Esophagus muscularis mucosa (tissue), 4 donors: ENCODE measurements around the gene ASPSCR1. TPM values are rescaled to one million over a fixed set of nuclear protein-coding genes. Genes with fewer than 3 reads are reported as not detected.

Source experiments
- DNase-seq: peaks from one replicate; pipeline ENCODE4 v3.0.0-alpha.2; 2017; ENCODE audit errors: extremely low spot score
- H3K27ac ChIP-seq, 4 donors: fragments of 200-600 bp; sonication (generic); replicated peaks in 1 of 4; 1 replicate in 3 of 4; 2 replicates in 1 of 4; pipeline ENCODE4 v1.5.1; 2016 to 2019; ENCODE audit warnings: mild to moderate bottlenecking in 1 of 4
- H3K27me3 ChIP-seq, 4 donors: fragments of 200-600 bp; sonication (generic); one replicate each; pipeline versions ENCODE4 v1.5.1 to v1.6.0; 2016 to 2019
- H3K36me3 ChIP-seq, 4 donors: fragments of 200-600 bp; sonication (generic); one replicate each; pipeline ENCODE4 v1.5.1; 2016 to 2019
- H3K4me1 ChIP-seq, 4 donors: fragments of 200-600 bp; sonication (generic); one replicate each; pipeline ENCODE4 v1.5.1; 2016 to 2019
- H3K4me3 ChIP-seq, 4 donors: fragments of 200-600 bp; sonication (generic); 1 replicate in 2 of 4; 2 replicates in 2 of 4; pipeline ENCODE4 v1.5.1; 2016 to 2019; ENCODE audit warnings: mild to moderate bottlenecking in 4 of 4, moderate library complexity in 1 of 4
- H3K9me3 ChIP-seq, 4 donors: fragments of 200-600 bp; sonication (generic); 1 replicate in 3 of 4; 2 replicates in 1 of 4; pipeline ENCODE4 v1.5.1; 2016 to 2019
- CTCF ChIP-seq, 3 experiments: fragments of 200-600 bp in 2 of 3; fragments of 450-650 bp in 1 of 3; sonication (generic) in 2 of 3; IDR thresholded peaks; one replicate each; pipeline ENCODE4 v1.5.1; 2017 to 2019; ENCODE audit warnings: antibody characterized with exemption in 3 of 3, mild to moderate bottlenecking in 2 of 3, moderate library complexity in 1 of 3
- EP300 ChIP-seq: sonication (generic); formaldehyde crosslinking; IDR thresholded peaks from one replicate; pipeline ENCODE4 v1.6.1; 2017; ENCODE audit warnings: antibody characterized with exemption
- POLR2A ChIP-seq: fragments of 450-650 bp; IDR thresholded peaks from one replicate; pipeline ENCODE4 v1.6.1; 2017; ENCODE audit warnings: antibody characterized with exemption, moderate library complexity, mild to moderate bottlenecking, low read depth
- POLR2AphosphoS5 ChIP-seq, 2 donors: sonication (generic); formaldehyde crosslinking; IDR thresholded peaks; one replicate each; pipeline ENCODE4 v1.6.1; 2017; ENCODE audit warnings: antibody characterized with exemption in 2 of 2
- WGBS: methylation state at CpG from one replicate; pipeline ENCODE4 v1.1.5; 2018; 5-methylcytosine and 5-hydroxymethylcytosine counted together
- intact Hi-C: fragments of 100-400 bp; cut with DNase I; formaldehyde crosslinking; loops from one replicate; pipeline ENCODE4 v1.15.1; 2023
- total RNA-seq, 4 donors: library from RNA; depleted of rRNA; stranded (reverse); fragments of >200 nt; gene quantifications; one replicate each; pipeline versions ENCODE4 v1.1.0 to v1.2.1, GENCODE V29; 2016

Gene ASPSCR1
- total RNA-seq, 4 donors from 2014 or later, result 15.9 to 18.4 (median 17.3) TPM

GRCh38 chr17:82000803-82001570 is 23.6 kb downstream of the ASPSCR1 start:
- TF ChIP-seq CTCF (IDR thresholded peaks at IDR 0.05), result no peak
- no peak for TF ChIP-seq EP300
- no peak for TF ChIP-seq POLR2A
- TF ChIP-seq POLR2AphosphoS5 (IDR thresholded peaks at IDR 0.05), result no peak

GRCh38 chr17:82001571-82002056 is 24.2 kb downstream of the ASPSCR1 start:
- TF ChIP-seq POLR2AphosphoS5 (IDR thresholded peaks at IDR 0.05) (no peak), POLR2A (no peak), CTCF (IDR thresholded peaks at IDR 0.05) (no peak), EP300 (no peak)
- WGBS, result 89% methylated on average over 12 of the region's 17 CpGs
- no peaks in the 10 kb centered on the region for H3K27me3 ChIP-seq

More at GRCh38 chr17:82000803-82001570, 23.6 kb downstream of the ASPSCR1 start:
- no peak for DNase-seq
- Histone ChIP-seq H3K4me1 (peaks cover 14 to 32% (median 28%) of the 10 kb centered on the region in 4 donors), H3K27me3 (no peaks in the 10 kb centered on the region), H3K4me3 (no peak overlapping the region), H3K9me3 (no peaks in the 10 kb centered on the region), H3K27ac (no peak overlapping the region), H3K36me3 (peaks cover 0 to 22% (median 14%) of the 10 kb centered on the region in 4 donors)
- intact Hi-C loops, result no loop called here
- 87% methylated on average over 16 of the region's 32 CpGs for WGBS

GRCh38 chr17:82003411-82004381 is 26.3 kb downstream of the ASPSCR1 start:
- peaks cover 0 to 8% (median 2%) of the 10 kb centered on the region in 4 donors for H3K36me3 ChIP-seq
- no peak for DNase-seq
- no peaks in the 10 kb centered on the region for H3K27me3 ChIP-seq
- peaks cover 22 to 43% (median 38%) of the 10 kb centered on the region in 4 donors for H3K4me1 ChIP-seq
- 60% methylated on average over 35 of the region's 53 CpGs for WGBS
- intact Hi-C loops, result no loop called here
- H3K9me3 ChIP-seq, result no peaks in the 10 kb centered on the region
- TF ChIP-seq POLR2AphosphoS5 (IDR thresholded peaks at IDR 0.05), result peak; percentile 41 to 57
- TF ChIP-seq EP300, result no peak
- H3K27ac ChIP-seq, result peak overlapping the region; percentile 28 to 59 (median 53)
- peak overlapping the region in 2 of 4 donors; percentile 7 to 20 for H3K4me3 ChIP-seq

More at GRCh38 chr17:82001571-82002056, 24.2 kb downstream of the ASPSCR1 start:
- H3K27ac ChIP-seq, result no peak overlapping the region
- DNase-seq, result no peak
- peaks cover 17 to 38% (median 35%) of the 10 kb centered on the region in 4 donors for H3K4me1 ChIP-seq
- intact Hi-C loops, result no loop called here
- no peak overlapping the region for H3K4me3 ChIP-seq
- no peaks in the 10 kb centered on the region for H3K9me3 ChIP-seq
- H3K36me3 ChIP-seq, result peaks cover 0 to 15% (median 9%) of the 10 kb centered on the region in 4 donors

GRCh38 chr17:82004517-82005455 is 27.4 kb downstream of the ASPSCR1 start:
- peaks cover 0 to 14% (median 8%) of the 10 kb centered on the region in 4 donors for H3K36me3 ChIP-seq
- intact Hi-C loops, result no loop called here
- WGBS, result 85% methylated on average over 24 of the region's 41 CpGs
- H3K4me3 ChIP-seq, result no peak overlapping the region
- DNase-seq, result no peak
- TF ChIP-seq CTCF (IDR thresholded peaks at IDR 0.05) (no peak), EP300 (no peak), POLR2AphosphoS5 (IDR thresholded peaks at IDR 0.05) (no peak), POLR2A (no peak)
- H3K9me3 ChIP-seq, result no peaks in the 10 kb centered on the region
- no peaks in the 10 kb centered on the region for H3K27me3 ChIP-seq
- peak overlapping the region in 3 of 4 donors; percentile 49 to 59 (median 57) for H3K27ac ChIP-seq
- peaks cover 28 to 43% (median 38%) of the 10 kb centered on the region in 4 donors for H3K4me1 ChIP-seq
